NB4 (cell line): ENCODE results near the gene BABAM1.

ENCODE experiments used
- DNase-seq: peaks from one replicate; pipeline ENCODE4 v3.0.0; 2010; ENCODE audit warnings: low read depth
- H3K4me3 ChIP-seq: one replicate; pipeline ENCODE4 v1.5.1; 2011; ENCODE audit warnings: mild to moderate bottlenecking, low read depth, low read length, moderate library complexity
- CTCF ChIP-seq: IDR thresholded peaks from one replicate; pipeline ENCODE4 v1.5.1; 2012; ENCODE audit warnings: low read depth, low read length
- MAX ChIP-seq: IDR thresholded peaks from 2 replicates; pipeline ENCODE4 v1.6.1; 2011; ENCODE audit warnings: low read depth, low read length
- MYC ChIP-seq: IDR thresholded peaks from 2 replicates; pipeline ENCODE4 v1.6.1; 2011; ENCODE audit warnings: low read depth, low read length
- POLR2A ChIP-seq: IDR thresholded peaks from 2 replicates; pipeline ENCODE4 v1.6.1; 2011; ENCODE audit warnings: mild to moderate bottlenecking; ENCODE audit not compliant: insufficient read length; ENCODE audit errors: extremely low read depth

BABAM1 gene

GRCh38 chr19:17248011-17248776 is 19.0 kb upstream of the BABAM1 start:
- TF ChIP-seq POLR2A (no peak), MYC (no peak), CTCF (no peak), MAX (no peak)
- no peak for DNase-seq
- H3K4me3 ChIP-seq: no peak overlapping the region

- TF ChIP-seq MAX (no peak), CTCF (no peak), POLR2A (no peak), MYC (no peak)
- no peak for DNase-seq
- H3K4me3 ChIP-seq: no peak overlapping the region
These were observed 17.2 kb upstream of the BABAM1 start for GRCh38 chr19:17249887-17250548.

- no peak overlapping the region for H3K4me3 ChIP-seq
- TF ChIP-seq CTCF (no peak), POLR2A (no peak), MAX (no peak), MYC (no peak)
- DNase-seq: peak; percentile 60
These were observed 12.6 kb upstream of the BABAM1 start for GRCh38 chr19:17254636-17255035.

- DNase-seq: no peak
- H3K4me3 ChIP-seq: no peak overlapping the region
- TF ChIP-seq CTCF (no peak), MAX (no peak), POLR2A (no peak), MYC (no peak)
These were observed 12.1 kb upstream of the BABAM1 start for GRCh38 chr19:17255150-17255621.

GRCh38 chr19:17256130-17256529 is 11.1 kb upstream of the BABAM1 start:
- no peak for TF ChIP-seq MAX
- TF ChIP-seq MYC: no peak
- no peak for TF ChIP-seq CTCF
- TF ChIP-seq POLR2A: no peak
- no peak overlapping the region for H3K4me3 ChIP-seq
- no peak for DNase-seq
